Endothelial cell of umbilical vein (primary cell): ENCODE data around the gene CTU2. TPM values are rescaled to one million over a fixed set of nuclear protein-coding genes. Genes with fewer than 3 reads are reported as not detected.

Experiments
- BruUV-seq: library from RNA; stranded (reverse); fragments of 400-500 nt; replicated peaks from 2 replicates; lab custom pipeline; 2021; lab: Mats Ljungman, UMichigan
- CTCF ChIA-PET: fragments of 300-600, 350-600 bp; sonication (Branson Sonifier 250); formaldehyde crosslinking; loops from one replicate; lab custom pipeline; 2021; ENCODE audit warnings: antibody characterized with exemption, inconsistent platforms; lab: Charles Lee
- POLR2A ChIA-PET: fragments of 300-600, 350-600 bp; sonication (Branson Sonifier 250); formaldehyde crosslinking; loops from one replicate; lab custom pipeline; 2021; ENCODE audit warnings: antibody characterized with exemption, inconsistent platforms; lab: Charles Lee
- DNase-seq: peaks from one replicate; pipeline ENCODE4 v3.0.0-alpha.2; 2011; ENCODE audit warnings: low read depth, low spot score
- FAIRE-seq: peaks from 2 replicates; lab custom pipeline; 2011; peaks lifted over from hg19 to GRCh38; lab: Jason Lieb, UNC
- H2AFZ ChIP-seq: 2 replicates; pipeline ENCODE4 v1.6.0; 2012; ENCODE audit warnings: low read depth, low read length, control low read depth, inconsistent platforms
- H3K27ac ChIP-seq: 2 replicates; pipeline ENCODE4 v1.5.1; 2011; ENCODE audit warnings: low read depth, mild to moderate bottlenecking, control low read depth, low read length, moderate library complexity; ENCODE audit not compliant: insufficient read depth
- H3K27me3 ChIP-seq, 2 experiments: 2 replicates each; pipeline versions ENCODE4 v1.6.0 to v1.6.1; 2011; ENCODE audit warnings: low read length in 2 of 2, mixed read lengths in 1 of 2; ENCODE audit not compliant: control insufficient read depth in 2 of 2, insufficient read depth in 2 of 2
- H3K36me3 ChIP-seq, 2 experiments: 2 replicates in 1 of 2; 3 replicates in 1 of 2; pipeline ENCODE4 v1.5.1; 2011; ENCODE audit warnings: low read length in 2 of 2, mild to moderate bottlenecking in 1 of 2, moderate library complexity in 1 of 2; ENCODE audit not compliant: control insufficient read depth in 2 of 2, insufficient read depth in 2 of 2; ENCODE audit errors: extremely low read depth in 1 of 2
- H3K4me1 ChIP-seq: 3 replicates; pipeline ENCODE4 v1.5.1; 2011; ENCODE audit warnings: mild to moderate bottlenecking, low read length; ENCODE audit not compliant: control insufficient read depth, insufficient read depth; ENCODE audit errors: extremely low read depth
- H3K4me2 ChIP-seq: 2 replicates; pipeline ENCODE4 v1.6.1; 2011; ENCODE audit warnings: low read length, control low read depth, mixed read lengths; ENCODE audit not compliant: insufficient read depth
- H3K4me3 ChIP-seq, 3 experiments: fragments of 200-600 bp in 1 of 3; sonication (generic), shearing (Covaris generic) in 1 of 3; replicated peaks in 1 of 3; 2 replicates each; pipeline ENCODE4 v1.5.1; 2011 to 2016; ENCODE audit warnings: control low read depth in 3 of 3, low read length in 3 of 3, mild to moderate bottlenecking in 2 of 3, inconsistent platforms in 1 of 3, low read depth in 1 of 3, moderate library complexity in 1 of 3; ENCODE audit not compliant: insufficient read depth in 1 of 3
- H3K79me2 ChIP-seq: 2 replicates; pipeline ENCODE4 v1.6.0; 2012; ENCODE audit warnings: low read length, inconsistent platforms; ENCODE audit not compliant: control insufficient read depth, insufficient read depth
- H3K9ac ChIP-seq: replicated peaks from 2 replicates; pipeline ENCODE3; 2011; ENCODE audit warnings: low read length, control low read depth; ENCODE audit not compliant: insufficient read depth; ENCODE audit errors: extremely low read depth
- H3K9me1 ChIP-seq: replicated peaks from 3 replicates; pipeline ENCODE4 v1.6.0; 2011; ENCODE audit warnings: mild to moderate bottlenecking, low read length; ENCODE audit not compliant: control insufficient read depth, insufficient read depth; ENCODE audit errors: extremely low read depth
- H3K9me3 ChIP-seq: replicated peaks from 2 replicates; pipeline ENCODE4 v1.5.1; 2012; ENCODE audit warnings: low read length, inconsistent platforms; ENCODE audit not compliant: control insufficient read depth, insufficient read depth
- H4K20me1 ChIP-seq: replicated peaks from 2 replicates; pipeline ENCODE3; 2011; ENCODE audit warnings: mild to moderate bottlenecking, low read length; ENCODE audit not compliant: control insufficient read depth, insufficient read depth; ENCODE audit errors: extremely low read depth
- CTCF ChIP-seq, 2 donors: IDR thresholded peaks; 1 replicate in 1 of 2; 2 replicates in 1 of 2; pipeline ENCODE4 v1.5.1; 2011; ENCODE audit warnings: low read length in 2 of 2, mild to moderate bottlenecking in 2 of 2, moderate library complexity in 2 of 2, control low read depth in 1 of 2, inconsistent platforms in 1 of 2, low read depth in 1 of 2; ENCODE audit not compliant: insufficient read depth in 1 of 2; ENCODE audit errors: extremely low read depth in 1 of 2
- EZH2 ChIP-seq: IDR thresholded peaks from 2 replicates; pipeline ENCODE4 v1.6.1; 2012; ENCODE audit warnings: borderline replicate concordance, low read depth, mild to moderate bottlenecking, moderate library complexity, low read length, inconsistent platforms; ENCODE audit not compliant: severe bottlenecking
- FOS ChIP-seq: IDR thresholded peaks from 2 replicates; pipeline ENCODE4 v1.6.1; 2011; ENCODE audit warnings: mild to moderate bottlenecking, low read length, moderate library complexity, borderline replicate concordance; ENCODE audit not compliant: insufficient read depth
- JUN ChIP-seq: IDR thresholded peaks from 2 replicates; pipeline ENCODE4 v1.6.1; 2011; ENCODE audit warnings: borderline replicate concordance, low read depth; ENCODE audit not compliant: insufficient read length, insufficient read depth
- MAX ChIP-seq: IDR thresholded peaks from 2 replicates; pipeline ENCODE4 v1.6.1; 2011; ENCODE audit not compliant: insufficient read depth, insufficient read length
- POLR2AphosphoS5 ChIP-seq: IDR thresholded peaks from 2 replicates; pipeline ENCODE4 v1.6.1; 2012; ENCODE audit warnings: low read depth, mild to moderate bottlenecking, control low read depth, low read length, moderate library complexity; ENCODE audit not compliant: insufficient read depth
- dilution Hi-C: fragments of 300-500 bp; cut with MboI; formaldehyde crosslinking; loops from one replicate; pipeline ENCODE4 v1.15.0; 2019; ENCODE audit warnings: low sequenced_read_pairs; ENCODE audit not compliant: extremely low pct_ligation_motif_present
- intact Hi-C: fragments of 100-400 bp; cut with micrococcal nuclease; formaldehyde crosslinking; loops from one replicate; pipeline ENCODE4 v1.10.0; 2022
- polyA plus RNA-seq, 4 experiments: library from polyadenylated mRNA; depleted of rRNA in 3 of 4; stranded (reverse) in 3 of 4; unstranded in 1 of 4; fragments of >200 nt; gene quantifications; 2 replicates each; pipeline versions ENCODE4 v1.2.1 to v1.2.3, GENCODE V29; 2011 to 2012; ENCODE audit warnings: missing spikeins in 1 of 4
- total RNA-seq: library from RNA; stranded (reverse); gene quantifications from 2 replicates; pipeline ENCODE4 v1.2.3, GENCODE V29; 2021

The CTU2 gene
- total and polyA plus RNA-seq, 2 donors (not counting 3 experiments of a cell fraction or from before 2014, with no cell fraction given) = 26.1 to 33.7 TPM

GRCh38 chr16:88713054-88713453 is 6.8 kb downstream of the CTU2 start:
- H3K9me1 ChIP-seq = no peaks in the 10 kb centered on the region
- POLR2A ChIA-PET = no interaction called here
- peaks cover 13 to 42% of the 10 kb centered on the region in 2 experiments for H3K36me3 ChIP-seq
- dilution Hi-C loops = no loop called here
- H3K79me2 ChIP-seq = peaks cover 16% of the 10 kb centered on the region
- no peak overlapping the region for H3K27ac ChIP-seq
- no peak overlapping the region for H3K4me3 ChIP-seq
- no peak overlapping the region for H2AFZ ChIP-seq
- H4K20me1 ChIP-seq = no peaks in the 10 kb centered on the region
- H3K4me2 ChIP-seq = no peak overlapping the region
- intact Hi-C loops = no loop called here
- no peaks in the 10 kb centered on the region for H3K27me3 ChIP-seq
- no peak overlapping the region for H3K9ac ChIP-seq
- TF ChIP-seq JUN = no peak
- no peak for TF ChIP-seq FOS
- TF ChIP-seq POLR2AphosphoS5 = no peak
- no peak for TF ChIP-seq EZH2
- no peak for TF ChIP-seq MAX
- no peak for TF ChIP-seq CTCF (IDR thresholded peaks at IDR 0.05; ENCODE audit: extremely low read depth in 1 of 2, insufficient read depth in 1 of 2, low read depth in 1 of 2, low read length in 2 of 2)
- no peaks in the 10 kb centered on the region for H3K4me1 ChIP-seq
- no TSS peak for BruUV-seq
- no peaks in the 10 kb centered on the region for H3K9me3 ChIP-seq
- FAIRE-seq (no peak), DNase-seq (no peak)
- CTCF ChIA-PET = interaction anchor here (2.3 kb wide), 1 partner anchor 24 kb away, joined by 10 read pairs; no protein-coding TSS in a partner anchor
